Measurements from ENCODE around the gene GAS2. TPM values are rescaled to one million over a fixed set of nuclear protein-coding genes. Genes with fewer than 3 reads are reported as not detected.

The GAS2 gene
- total and polyA plus RNA-seq, 9 of the 15 experiments (the other 6 are each of a cell fraction or from before 2014, with no cell fraction given): 0.77 to 1.9 (median 1.1) TPM

GRCh38 chr11:22625448-22626287 lies 40.7 kb upstream of the GAS2 start, which contains the start of gene FANCF (continued):
- TF ChIP-seq ZSCAN29 (IDR thresholded peaks at IDR 0.05) (no peak), MCM3 (IDR thresholded peaks at IDR 0.05) (no peak), ZEB2 (IDR thresholded peaks at IDR 0.05) (no peak; the same call in 1 of the 2 replicates), PURB (CRISPR knock-in tag; IDR thresholded peaks at IDR 0.05; ENCODE audit: low read depth) (no peak), CREB5 (CRISPR knock-in tag; IDR thresholded peaks at IDR 0.05) (no peak), HIVEP1 (CRISPR knock-in tag; IDR thresholded peaks at IDR 0.05) (no peak), FOXK1 (CRISPR knock-in tag; IDR thresholded peaks at IDR 0.05; ENCODE audit: borderline replicate concordance) (no peak), ZBTB5 (IDR thresholded peaks at IDR 0.05) (no peak), PRDM10 (IDR thresholded peaks at IDR 0.05; ENCODE audit: partially characterized antibody) (no peak), POLR3G (IDR thresholded peaks at IDR 0.05; ENCODE audit: extremely low read depth, insufficient read length, insufficient replicate concordance) (no peak), SMARCB1 (IDR thresholded peaks at IDR 0.05; ENCODE audit: insufficient read length, low read depth) (no peak), NFIX (CRISPR knock-in tag; IDR thresholded peaks at IDR 0.05; ENCODE audit: low read depth) (no peak), JUND (IDR thresholded peaks at IDR 0.05; ENCODE audit: borderline replicate concordance, low read depth, low read length) (no peak), JUND (tag; IDR thresholded peaks at IDR 0.05; ENCODE audit: borderline replicate concordance, low read depth, low read length) (no peak), HOXB6 (CRISPR knock-in tag; IDR thresholded peaks at IDR 0.05; ENCODE audit: borderline replicate concordance) (no peak), RB1 (IDR thresholded peaks at IDR 0.05; ENCODE audit: low read depth) (peak; percentile 57; the same call in 1 of the 2 replicates), ZNF830 (CRISPR knock-in tag; IDR thresholded peaks at IDR 0.05) (no peak), ATF3 (IDR thresholded peaks at IDR 0.05) (no peak), ATF3 (CRISPR knock-in tag; conservative IDR thresholded peaks at IDR 0.05) (no peak), USF1 (CRISPR knock-in tag; IDR thresholded peaks at IDR 0.05) (0 out of 2 replicates have a peak, but pooled peaks have one; percentile 6)

All from K562 (cell line).